HG03045 (cell line): ENCODE results near the gene B9D1.

Experiments used
- ATAC-seq: cut with Tn5 transposase; IDR thresholded peaks from one replicate; pipeline ENCODE4 v1.9.1; 2021; ENCODE audit warnings: mild to moderate bottlenecking, moderate library complexity; ENCODE audit not compliant: unreplicated experiment

B9D1 gene

DNA sequence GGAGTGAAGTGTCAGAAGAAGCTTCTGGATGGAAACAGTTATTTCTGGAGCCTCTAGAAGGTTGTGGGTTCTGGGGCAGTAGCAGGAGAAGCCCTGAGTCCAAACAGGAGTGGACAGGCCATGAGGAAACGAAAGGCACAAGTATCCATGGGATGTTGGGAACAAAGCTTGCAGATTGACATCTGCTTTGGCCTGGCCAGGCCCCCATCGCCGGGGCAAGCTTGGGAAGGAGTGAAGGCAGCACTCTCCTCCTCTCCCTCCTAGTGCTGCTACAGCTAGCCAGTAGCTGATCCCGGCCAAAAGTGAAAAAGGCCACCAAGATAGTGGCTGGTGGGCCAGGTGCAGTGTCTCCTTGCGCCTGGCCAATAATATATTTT lies 40.4 kb downstream of the B9D1 start:
- ATAC-seq, result no peak

DNA sequence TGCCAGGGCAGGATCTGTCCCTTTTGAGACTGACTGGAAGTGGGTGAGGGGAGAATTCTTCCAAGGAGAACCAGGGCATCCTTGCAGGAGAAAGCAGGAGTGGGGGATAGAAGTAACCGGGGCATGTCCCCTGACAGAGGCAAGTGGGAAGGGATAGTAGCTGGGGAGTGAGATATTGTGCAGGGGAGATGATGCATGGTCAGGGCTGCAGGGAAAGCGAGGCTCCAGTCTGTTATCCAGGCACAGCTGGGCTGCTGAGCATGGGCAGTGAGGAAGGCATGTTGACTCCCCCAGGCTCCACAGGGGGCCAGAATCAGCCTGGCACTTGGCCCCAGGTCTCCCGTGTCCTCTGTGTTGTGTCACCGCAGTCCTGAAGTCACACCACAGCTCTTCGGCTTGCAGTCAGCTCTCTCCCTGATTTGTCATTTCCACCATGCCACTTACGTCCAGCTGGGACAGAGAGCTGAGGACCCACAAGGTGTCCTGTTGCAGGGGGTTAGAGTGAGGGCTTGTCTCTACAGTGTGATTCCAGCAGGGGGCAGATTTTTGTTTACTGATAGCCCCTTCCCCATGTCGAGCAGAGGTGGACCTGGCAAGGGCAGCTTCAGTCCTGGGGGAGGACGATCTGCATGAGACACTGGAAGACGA lies 40.9 kb downstream of the B9D1 start:
- ATAC-seq, result no peak

DNA sequence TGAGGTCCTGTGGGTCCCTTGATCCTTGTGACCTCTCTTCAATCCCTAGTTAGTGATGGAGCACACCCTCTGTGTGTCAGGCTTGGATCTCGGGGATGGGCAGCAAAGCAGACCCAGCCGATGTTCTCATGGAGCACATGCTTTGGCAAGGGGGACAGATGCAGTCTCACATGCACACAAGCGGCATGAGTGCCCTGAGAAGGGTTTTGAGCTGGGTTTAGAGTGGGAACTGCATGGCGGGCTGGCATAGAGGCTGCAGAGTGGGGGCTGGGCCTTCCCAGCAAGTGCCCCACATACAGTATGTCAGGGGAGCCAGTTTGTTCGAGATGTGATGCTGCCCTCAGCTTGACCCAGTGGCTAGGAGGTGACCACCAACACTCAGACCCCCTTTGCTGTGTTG lies 41.6 kb downstream of the B9D1 start:
- no peak for ATAC-seq

DNA sequence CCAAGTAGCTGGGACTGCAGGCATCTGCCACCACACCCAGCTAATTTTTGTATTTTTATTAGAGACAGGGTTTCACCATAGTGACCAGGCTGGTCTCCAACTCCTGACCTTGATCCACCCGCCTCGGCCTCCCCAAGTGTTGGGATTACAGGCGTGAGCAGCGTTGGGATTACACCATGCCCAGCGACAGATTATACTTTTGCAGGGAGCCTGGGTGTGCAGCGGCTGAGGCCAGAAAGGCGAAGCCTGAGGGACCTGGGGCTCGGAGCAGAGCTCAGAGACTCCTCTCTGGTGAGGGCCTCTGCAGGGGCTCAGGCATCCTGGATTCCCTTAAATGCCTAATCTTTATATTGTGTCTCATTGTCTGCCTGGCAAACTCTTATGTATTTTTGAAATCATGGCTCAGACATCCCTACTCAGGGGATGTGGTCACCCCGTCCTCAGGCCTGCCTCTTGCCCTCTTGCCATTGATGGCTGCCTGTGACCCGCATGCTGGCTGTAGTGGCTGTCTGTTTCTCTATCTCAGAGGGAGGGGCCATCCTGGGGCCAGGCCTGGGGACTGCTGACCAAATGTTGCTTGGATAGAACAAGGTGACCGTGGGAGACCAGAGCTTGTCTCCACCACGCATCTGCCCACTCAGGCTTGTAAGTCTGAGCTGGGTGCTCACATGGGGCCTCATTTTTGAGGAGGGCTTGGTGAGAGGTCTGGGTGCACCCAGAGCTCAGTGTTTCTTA lies 42.6 kb downstream of the B9D1 start:
- ATAC-seq, result no peak

DNA sequence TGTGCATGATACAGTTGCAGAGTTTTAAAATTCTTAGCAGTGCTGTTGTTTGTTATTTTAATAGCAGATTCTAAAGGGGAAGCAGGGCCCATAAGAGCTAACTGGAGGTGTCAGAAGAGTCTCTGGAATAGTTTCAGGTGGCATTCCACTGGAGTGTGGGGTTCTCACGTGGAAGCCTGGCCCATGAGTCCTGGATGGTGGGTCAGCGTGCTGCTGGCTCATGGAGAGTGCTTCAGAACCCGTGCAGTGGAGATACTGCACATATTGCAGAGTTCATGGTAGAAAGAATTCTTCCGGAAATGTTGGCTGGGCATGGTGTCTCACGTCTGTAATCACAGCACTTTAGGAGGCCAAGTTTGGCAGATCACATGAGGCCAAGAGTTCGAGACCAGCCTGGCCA lies 43.9 kb downstream of the B9D1 start:
- ATAC-seq, result no peak

DNA sequence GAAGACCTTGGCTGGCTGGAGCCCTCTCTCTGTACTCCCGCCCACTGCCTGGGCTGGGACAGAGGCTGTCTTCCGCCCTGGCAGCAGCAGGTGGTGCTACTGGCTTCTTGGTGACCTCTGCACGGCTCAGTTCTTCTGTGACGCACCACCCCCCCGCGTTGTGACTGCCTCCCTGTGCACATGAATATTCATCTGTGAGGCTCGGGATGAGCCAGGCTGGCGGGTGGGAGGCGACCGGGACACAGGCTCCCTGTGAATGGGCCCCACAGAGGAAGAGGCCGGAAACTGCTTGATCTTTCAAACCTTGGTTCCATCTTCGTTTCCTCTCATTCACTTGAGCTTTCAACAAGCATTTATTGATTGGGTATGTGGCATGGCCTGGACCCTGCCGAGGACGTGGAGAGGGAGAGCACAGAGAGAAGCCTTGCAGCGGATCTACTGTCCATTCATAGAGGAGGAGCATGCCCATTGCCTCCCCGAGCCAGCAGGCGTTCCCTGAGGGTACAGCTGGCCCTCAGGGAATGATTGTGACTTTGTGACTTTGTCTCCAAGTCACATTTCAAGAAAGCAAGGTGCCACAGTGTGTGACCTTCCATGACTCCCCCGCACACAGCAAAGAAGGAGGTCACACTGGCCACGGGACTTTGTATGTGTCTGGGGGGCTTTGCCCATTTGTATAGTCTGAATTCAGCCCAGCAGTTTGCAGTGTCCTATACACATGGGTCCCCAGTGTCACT lies 45.0 kb downstream of the B9D1 start:
- no peak for ATAC-seq

DNA sequence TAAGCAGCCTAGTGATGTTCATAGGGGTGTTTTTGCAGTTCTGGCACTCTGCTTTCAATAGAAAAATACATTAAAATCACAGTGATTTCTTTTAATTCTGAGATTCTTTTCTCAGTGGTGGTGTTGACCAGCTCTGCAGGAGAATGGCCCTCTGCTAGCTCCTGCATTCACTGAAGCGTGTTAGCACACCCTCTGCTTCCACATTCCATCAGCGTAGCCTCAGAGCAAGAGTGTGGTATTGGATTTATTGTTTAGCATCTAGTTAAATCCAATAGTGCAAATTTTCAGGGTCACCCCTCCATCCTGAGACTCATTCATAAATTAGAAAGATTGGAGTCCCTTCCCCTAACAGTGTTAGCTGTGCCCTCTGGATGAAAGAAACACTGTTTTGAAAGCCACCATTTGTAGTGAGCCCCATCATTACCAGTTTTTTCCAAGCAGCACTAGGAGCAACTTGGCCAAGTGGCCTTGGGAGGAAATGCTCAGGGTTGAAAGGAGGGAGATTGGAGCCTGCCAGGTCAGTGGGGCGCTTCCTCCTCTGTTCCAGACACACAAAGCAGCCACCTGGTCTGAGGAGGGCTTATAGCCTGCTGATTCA lies 45.7 kb downstream of the B9D1 start:
- no peak for ATAC-seq

DNA sequence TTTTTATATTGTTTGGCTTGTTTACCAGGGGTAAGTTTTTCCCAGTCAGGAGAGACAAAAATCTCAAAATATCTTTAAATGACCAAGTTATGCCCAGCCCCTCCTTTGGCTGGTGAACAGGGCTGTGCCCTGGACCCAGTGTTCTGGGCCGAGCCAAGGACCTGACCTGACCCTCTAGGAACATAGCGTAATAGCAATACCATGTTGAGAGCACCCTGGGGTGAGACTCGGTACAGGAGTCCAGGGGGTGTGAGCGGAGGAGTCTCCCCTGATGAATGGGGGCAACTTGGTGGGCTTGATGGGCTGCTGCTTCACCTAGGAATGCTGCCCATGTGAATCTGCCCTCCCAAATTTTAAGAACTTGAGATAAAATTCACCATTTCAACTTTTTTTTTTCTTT lies 47.4 kb downstream of the B9D1 start:
- no peak for ATAC-seq

DNA sequence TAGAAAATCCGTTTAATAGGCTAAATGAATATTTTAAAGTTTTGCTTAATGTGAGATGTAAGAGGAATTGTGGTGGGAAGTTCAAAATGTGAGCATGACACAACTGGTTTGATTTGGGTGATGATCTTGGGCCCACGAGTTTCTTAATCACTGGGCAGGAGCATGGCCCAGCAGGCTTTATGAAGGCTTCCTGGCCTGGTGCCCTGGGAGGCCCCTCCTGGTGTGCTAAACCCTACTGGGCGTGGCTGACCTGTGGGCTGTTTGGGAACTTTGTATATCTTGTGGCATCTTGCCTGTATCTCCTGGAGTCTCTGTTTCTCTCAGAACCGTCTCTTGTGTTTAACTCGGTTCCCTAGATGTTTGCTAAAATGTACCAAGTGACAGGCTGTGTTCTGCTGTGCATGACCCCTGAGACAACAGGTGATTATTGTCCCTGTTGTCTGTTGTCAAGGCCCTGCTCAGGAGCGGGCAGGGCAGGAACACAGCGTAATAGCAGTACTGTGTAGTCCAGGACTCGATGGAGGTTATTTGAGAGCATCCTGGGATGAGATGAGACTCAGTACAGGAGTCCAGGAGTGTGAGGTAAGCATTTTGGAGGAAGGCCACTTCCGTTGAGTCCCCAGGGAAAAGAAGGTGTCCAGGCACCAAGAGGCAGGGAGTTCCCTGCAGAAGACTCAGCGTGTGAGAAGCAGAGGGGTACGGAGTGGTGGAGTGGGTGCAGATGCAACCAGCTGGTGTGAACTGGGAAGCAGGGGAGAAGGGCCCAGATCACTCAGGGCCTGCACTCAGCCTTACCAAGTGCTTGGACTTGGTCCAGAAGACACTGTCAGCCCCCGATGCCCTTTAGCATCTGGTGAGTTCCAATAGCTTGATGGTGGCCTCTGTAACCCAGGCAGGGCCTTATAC lies 48.5 kb downstream of the B9D1 start:
- no peak for ATAC-seq

DNA sequence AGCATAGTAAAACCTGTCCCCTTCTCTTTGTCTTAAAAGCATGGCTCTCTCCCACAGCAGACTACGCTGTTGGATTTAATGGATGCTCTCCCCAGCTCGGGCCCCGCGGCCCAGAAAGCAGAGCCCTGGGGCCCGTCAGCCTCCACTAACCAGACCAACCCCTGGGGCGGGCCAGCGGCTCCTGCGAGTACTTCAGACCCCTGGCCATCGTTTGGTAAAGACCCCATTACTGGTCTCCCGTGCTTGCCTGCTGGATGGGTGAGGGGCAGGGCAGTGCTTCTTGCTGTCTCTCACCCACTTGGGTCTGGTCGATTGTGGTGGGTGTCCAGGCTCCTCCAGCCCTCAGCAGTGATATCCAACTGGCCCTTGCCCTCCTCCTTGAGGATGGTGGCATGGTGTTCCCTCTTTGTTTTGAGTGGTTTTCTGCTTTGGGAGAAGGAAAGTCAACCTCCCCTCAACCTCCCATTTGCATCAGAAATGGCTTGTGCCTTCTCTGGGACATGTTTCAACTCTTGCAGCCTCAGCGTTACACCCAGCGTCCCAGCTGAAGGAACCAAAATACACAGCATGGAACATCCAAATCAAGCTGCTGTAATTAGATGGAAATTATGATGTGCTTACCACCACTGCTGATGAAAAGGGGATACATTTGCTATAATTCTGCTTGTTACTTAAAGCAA lies 49.3 kb downstream of the B9D1 start:
- no peak for ATAC-seq

DNA sequence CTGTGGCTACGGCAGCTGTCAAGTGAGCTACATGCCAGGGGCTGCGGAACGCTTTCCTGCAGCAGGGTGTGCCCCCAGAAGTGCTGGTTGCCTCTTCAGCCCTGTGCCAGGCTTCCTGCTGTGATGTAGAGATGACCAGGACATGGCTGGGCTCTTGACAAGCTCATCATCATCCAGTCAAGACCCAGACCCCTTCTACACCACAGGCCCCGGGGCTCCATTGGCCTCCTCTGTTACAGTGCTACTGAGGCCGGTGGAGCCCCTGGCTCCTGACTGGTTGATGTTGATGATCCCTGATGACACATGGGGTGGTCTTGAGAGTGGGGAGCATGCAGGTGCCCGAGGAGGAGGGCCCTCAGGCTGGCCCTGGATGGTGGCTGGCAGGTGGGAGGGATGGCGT lies 50.1 kb downstream of the B9D1 start:
- no peak for ATAC-seq

DNA sequence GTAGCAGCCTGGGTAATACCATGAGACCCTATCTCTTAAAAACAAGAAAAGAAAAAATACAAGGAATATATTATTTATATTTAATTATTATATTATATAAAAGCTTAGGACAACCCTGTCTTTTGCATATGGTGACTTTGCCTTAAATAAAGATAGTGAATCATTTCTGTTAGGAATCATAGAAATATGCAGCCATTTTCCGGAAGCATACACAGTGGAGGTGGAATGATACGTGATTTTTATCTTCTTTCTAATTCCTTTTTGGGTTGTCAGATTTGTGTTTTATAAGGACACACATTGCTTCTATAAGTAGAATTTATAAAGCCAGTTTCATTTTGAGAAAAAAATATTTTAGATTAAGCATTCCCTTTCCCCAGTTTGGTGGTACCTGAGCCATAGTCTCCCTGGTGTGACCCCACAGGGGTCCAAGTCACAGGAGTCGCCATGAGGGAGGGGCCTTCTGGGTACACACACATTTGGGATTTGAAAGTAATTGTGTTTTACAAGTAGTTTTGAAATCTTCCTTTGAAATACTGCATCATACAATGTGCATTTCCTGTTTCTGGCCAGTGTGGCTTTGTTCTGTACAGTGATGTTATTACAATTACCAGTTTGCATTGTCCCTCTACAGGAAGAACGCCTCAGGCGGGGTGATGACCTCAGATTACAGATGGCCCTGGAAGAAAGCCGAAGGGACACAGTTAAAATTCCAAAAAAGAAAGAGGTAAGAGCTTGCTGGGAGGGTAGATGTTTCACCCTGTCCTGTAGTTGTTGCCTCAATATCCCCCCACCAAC lies 50.9 kb downstream of the B9D1 start:
- ATAC-seq, result no peak

DNA sequence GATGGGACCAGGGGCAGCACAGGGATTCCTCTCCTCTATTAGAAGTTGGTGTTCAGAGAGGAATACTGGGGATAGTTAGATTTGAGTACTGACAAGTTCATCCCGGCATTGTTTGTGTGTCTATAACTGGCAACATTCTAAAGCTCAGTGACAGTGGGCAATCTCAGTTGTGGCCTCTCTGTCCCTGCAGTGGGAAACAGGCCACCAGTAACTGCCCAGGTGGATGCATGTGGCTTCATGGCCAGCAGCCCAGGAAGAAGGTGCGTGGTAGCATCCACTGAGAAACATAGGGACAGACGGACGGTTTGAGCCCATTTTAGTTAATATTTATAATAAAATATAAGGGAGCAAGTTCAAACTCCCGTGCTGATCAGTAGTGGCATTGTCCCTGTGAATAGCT lies 51.5 kb downstream of the B9D1 start:
- ATAC-seq, result no peak

DNA sequence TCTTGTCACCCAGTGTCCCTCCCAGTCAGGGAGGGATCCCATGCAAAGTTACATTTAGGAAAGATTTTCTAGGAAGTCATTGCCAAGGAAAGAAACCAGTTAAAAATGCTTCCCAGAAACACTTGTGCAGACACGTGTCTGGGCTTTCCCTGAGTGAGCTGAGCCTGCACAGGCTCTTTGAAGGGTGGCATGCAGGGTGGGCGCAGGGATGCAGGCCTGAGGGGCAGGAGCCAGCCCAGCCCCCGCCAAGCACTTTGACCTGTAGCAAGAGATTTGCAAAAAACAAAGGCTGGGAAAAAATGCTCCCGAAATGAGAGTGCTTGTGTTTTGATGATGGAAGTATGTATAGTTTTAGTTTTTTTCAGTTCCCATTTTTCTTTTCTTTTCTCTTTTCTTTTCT lies 52.4 kb downstream of the B9D1 start:
- no peak for ATAC-seq

DNA sequence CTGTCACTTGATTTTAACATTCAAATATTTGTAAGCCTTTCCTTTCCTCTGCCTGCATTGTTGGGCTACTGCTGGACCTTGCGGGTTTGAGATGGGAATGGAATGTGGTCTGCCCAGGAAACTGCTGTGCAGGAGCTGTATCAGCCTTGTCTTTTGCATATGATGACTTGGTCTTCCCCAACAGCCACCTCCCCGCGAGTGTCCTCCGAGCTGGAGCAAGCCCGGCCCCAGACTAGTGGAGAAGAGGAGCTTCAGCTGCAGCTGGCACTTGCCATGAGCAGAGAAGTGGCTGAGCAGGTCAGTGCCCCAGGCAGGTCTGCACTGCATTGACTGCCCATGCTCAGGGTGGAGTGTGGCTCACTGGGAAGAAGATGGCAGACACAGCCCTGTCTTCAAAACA lies 52.8 kb downstream of the B9D1 start:
- ATAC-seq, result no peak

DNA sequence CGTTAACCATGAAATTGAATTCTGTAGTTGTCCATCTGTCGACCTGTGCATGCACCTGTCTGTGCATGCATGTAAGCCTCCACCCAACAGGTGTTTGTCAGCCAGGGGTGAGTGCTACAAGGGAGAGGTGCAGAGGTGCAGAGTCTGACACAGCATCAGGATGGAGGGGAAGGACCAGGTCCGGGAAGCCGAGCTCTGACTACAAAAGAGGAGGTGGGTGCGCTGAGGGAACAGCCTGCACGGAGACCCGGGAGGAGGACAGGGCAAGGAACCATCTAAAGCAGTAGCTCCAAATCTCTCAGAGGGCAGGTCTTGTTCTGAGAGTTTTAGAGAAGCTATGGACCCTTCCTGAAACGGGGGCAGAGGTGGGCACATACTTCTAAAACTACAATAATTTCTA lies 54.1 kb downstream of the B9D1 start:
- ATAC-seq, result no peak

DNA sequence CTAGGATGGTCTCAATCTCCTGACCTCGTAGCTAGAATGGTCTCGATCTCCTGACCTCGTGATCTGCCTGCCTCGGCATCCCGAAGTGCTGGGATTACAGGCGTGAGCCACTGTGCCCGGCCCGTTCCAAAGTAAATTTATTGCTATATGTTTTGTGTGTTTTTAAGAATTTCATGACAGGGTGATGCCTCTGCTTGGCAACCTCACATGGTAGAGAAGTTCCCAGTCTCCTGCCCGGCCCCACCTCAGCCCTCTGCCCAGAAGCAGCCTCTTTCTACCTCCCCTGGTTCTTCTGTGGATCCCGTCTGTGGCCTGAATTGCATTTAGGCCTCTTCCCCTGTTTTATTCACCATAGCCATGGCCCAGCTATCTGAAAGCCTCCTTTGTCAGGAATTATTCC lies 55.0 kb downstream of the B9D1 start:
- no peak for ATAC-seq

DNA sequence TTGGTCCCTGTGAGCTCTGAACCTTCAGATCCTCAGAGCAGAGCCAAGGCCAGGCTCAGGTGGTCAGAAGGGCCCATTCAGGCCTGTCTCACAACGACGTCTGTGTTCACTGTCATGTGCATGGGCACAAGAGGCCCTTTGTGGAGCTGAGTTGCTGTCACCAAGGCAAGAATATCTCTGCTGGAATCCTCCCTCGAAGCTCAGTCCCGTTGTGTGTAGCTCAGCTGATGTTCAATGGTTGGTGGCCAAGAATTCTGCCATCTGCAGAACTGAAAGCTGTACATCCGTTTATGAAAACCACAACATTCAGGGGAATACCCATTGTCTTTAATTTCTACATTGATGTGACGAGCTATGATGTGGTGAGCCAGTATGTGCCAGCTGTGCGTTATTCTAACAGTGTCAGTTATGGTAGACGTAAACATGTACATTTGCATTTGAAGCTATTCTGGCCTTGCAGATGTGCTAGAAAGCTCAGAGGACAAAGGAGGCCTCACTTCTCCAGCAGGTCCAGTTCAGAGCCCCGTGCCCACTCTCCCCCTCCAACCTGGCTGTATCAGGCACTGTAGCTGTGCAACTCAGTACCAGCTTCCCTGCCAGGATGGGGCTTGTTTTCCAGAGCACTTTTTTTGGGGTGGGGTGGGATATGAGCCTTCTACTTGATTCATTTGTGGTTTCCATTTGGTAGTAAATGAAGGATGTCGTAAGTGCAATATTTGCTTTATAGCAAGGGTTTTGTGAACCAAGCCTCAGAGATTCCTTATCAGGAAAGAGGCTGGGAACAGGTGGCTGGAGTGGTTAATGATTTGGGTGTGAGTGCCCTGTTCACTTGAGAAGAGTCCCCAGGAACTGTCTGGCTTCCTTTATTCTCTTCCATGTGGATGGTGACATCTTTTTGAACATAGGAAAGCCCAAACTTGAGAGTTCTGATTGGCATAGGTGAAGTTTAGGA lies 56.1 kb downstream of the B9D1 start:
- peak; percentile 77 for ATAC-seq
